ENCODE results near the gene DDX54.

The DDX54 gene

GRCh38 chr12:113186033-113186365 lies 721 bp upstream of the DDX54 start:
- no peak for DNase-seq

GRCh38 chr12:113184900-113185179 lies 438 bp downstream of the DDX54 start:
- peak; percentile 89 for DNase-seq

- no peak for DNase-seq
These were observed 979 bp downstream of the DDX54 start for GRCh38 chr12:113184098-113184899.

GRCh38 chr12:113183030-113183589 lies 2.2 kb downstream of the DDX54 start:
- DNase-seq = no peak

GRCh38 chr12:113181975-113182374 lies 3.3 kb downstream of the DDX54 start:
- DNase-seq = no peak

DNA sequence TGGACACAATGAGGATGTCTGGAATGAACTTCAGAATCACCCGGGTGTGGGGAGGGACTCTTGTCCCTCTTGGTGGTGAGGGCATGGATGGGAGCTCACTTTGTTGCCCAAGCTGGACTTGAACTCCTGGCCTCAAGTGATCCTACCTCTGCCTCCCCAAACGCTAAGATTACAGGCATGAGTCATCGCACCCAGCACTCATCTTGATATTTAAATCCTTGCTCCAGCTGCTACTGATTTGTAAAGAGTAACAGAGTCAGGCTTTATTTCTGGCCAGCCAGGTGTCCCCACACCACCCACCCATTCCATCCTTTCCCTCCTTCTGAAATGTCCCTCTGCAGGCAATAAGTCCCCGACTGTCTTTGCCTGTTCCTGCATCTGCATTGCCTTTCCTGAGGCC lies 4.9 kb downstream of the DDX54 start:
- DNase-seq = no peak

DNA sequence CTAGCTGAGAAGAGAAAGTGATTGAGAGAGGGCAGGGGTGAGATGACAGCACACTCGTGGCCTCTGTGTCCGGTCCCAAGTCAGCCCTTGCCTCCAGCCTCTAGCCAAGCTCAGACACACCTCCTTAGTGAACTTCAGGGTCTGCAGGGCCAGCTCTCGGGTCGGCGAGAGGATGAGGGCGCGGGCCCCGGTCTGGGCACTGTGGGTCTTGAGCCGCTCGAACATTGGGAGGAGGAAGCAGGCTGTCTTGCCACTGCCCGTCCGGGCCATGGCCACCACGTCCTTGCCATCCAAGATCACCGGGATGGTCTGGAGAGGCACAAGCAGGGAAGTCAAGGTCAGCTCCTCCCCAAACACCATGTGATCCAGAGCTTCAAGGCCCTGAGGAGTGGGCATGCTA lies 6.3 kb downstream of the DDX54 start:
- no peak for DNase-seq

DNA sequence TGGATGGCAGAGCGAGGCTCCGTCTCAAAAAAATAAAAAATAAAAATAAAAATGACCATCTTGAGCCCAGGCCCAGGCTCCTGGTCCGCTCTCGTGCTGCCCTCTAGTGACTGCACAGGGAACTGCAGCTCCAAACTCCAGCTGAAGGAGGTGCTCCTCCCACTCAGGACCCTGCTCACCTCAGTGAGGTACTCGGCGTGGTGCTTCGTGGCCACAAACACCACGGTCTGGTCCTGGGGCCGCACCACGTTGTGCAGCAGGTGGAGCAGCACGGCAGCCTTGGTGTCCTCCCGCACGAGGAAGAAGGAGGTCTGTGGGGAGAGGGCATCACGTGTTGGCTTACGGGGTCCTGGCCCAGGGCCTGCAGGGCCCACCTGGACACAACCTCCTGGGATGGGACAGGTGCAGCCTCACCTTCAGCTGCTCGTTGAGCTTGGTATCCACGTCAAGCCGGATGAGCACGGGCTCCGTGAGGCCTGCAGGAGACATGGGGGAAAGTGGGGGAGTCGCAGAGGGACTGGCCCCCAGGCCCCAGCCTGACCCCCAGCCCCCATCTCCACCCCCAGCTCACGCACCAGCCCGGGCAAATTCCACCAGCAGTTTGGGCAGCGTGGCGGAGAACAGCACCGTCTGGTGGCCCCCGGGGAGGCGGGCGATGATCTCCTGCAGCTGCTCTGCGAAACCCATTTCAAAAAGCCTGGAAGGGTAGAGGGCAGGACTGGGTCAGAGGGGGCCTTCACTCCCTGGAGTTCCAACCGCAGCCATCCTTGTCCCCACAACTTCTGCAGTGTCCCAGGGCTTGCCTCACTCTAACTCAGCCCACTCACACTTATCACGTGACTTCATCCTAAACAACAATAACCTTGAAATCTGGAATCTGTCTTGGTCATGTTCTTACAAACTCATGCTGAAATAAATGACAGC lies 10.6 kb downstream of the DDX54 start:
- DNase-seq = peak; percentile 37

- no peak for DNase-seq
These were observed 12.1 kb downstream of the DDX54 start for GRCh38 chr12:113173081-113173698.

- no peak for DNase-seq
These were observed 13.1 kb downstream of the DDX54 start for GRCh38 chr12:113172185-113172584.

- DNase-seq = no peak
These were observed 13.7 kb downstream of the DDX54 start for GRCh38 chr12:113171543-113171942.

- no peak for DNase-seq
These were observed 14.4 kb downstream of the DDX54 start for GRCh38 chr12:113170926-113171325.

GRCh38 chr12:113170457-113170856 lies 14.8 kb downstream of the DDX54 start:
- DNase-seq = no peak

- no peak for DNase-seq
These were observed 15.6 kb downstream of the DDX54 start for GRCh38 chr12:113169697-113170096.

DNA sequence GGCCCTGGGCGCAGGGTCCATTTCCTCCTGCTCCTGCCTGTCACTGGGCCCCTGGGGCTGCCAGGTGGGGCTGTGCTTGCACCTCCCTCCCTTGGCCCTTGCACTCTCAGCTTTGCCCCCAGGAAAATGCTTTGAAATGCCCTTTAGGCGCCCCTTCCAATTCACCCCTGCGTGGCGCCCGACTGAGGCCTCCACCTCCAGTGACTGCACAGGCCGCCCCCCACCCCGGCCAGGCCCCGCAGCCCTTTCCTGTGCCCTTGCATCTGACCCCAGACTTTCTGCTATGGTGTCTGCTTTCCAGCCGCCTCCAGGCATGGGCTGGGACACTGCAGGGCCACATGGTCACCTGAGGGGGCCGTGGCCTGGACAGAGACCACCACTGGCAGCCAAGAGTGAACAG lies 17.4 kb downstream of the DDX54 start:
- DNase-seq = no peak

DNA sequence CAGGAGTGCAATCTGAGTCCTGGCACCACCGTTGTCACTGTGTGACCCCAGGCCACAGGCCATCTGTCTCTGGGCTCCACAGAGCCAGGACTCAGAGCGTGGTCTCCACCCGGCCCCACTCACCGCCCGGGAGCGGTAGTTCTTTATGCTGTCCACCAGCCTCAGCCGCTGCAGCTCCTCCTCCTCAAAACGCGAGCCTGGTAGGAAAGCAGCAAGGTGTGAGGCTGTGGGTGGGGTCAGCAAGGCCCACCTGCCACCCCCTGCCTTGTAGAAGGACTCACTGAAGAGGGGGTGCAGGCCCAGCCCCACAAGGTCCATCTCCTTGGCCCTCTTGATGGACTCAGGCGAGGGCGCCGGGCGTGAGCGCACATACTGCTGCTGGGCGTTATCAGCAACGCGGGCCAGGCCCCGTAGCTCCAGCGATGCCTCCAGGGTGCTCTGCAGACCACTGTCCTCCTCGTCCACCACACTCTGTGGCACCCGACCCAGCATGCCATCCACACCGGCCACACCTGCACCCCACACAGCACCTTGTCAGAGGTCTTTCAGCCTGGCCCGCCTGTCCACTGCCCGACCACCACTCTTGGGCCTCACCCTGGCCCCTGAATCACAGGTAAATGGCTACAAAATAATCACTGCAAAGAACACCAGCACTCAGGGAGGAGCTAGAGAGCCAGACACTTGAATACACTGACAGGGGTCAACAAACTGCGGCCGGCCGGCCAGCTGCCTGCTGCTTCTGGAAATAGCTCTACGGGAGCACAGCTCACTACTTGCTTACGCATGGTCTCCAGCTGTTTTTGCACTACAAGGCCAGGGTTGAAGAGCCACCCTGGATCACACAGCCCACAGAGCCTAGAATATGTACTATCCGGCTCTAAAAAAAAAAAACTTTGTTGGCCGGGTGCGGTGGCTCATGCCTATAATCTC lies 19.5 kb downstream of the DDX54 start:
- DNase-seq = no peak

DNA sequence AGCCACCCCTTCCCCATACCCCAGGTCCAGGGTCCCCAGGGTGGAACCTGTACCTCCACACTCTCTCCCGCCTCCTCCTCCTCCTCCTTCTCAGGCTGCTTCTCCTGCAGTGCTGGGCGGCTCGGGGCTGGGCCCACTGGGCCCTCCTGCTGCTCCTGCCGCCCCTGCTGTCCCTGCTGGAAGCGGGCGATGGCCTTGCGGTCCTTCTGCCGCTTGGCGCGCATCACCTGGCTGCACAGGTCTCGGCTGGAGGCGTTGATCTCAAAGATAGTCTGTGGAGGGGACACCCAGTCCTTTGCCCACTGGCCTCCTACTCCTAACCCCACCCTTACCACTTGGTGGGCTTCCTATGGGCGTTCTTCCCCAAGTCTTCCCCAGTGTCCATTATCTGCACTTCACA lies 21.3 kb downstream of the DDX54 start:
- DNase-seq = no peak

GRCh38 chr12:113163030-113163360 lies 22.3 kb downstream of the DDX54 start:
- no peak for DNase-seq

DNA sequence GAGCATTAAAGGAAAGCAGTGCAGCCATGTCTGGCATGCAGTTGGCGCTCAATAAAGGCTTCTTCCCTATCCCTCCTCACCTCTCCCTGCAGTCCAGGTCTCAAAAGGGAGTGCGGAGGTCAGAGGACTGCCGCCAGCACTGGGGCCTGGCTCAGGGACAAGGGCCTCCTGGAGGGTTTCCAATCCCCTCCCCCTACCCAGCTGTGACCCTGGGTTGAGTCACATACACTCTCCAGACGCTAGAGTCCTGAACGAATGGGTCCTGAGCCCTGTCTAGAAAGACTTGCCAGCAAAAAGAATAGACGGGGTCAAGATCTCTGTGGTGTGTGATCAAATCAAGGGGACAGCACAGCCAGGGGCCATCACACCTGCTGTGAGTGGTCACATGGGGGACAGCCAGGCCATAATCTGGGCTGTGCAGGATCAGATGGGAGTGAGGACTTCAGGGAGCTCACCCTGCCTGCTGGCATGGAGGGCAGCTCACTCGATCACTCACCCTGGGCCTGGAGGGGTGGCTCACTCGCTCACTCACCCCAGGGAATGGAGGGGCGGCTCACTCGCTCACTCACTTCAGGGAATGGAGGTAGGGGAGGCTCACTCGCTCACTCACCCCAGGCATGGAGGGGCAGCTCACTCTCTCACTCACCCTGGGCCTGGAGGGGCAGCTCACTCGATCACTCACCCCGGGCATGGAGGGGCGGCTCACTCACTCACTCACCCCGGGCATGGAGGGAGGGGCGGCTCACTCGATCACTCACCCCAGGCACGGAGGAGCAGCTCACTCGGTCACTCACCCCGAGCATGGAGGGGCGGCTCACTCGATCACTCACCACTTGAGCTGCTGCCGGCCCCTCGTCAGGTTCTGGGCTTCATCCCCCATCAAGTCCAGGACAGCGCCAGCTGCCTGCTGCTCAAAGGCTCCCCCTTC lies 22.9 kb downstream of the DDX54 start:
- DNase-seq = no peak

- peak; percentile 95 for DNase-seq
These were observed 23.8 kb downstream of the DDX54 start for GRCh38 chr12:113161415-113162016.

- no peak for DNase-seq
These were observed 25.3 kb downstream of the DDX54 start for GRCh38 chr12:113159937-113160336.
